T-cell (primary cell): ENCODE measurements around the gene PRELID3B. TPM values are rescaled to one million over a fixed set of nuclear protein-coding genes. Genes with fewer than 3 reads are reported as not detected.

Experiments used
- ATAC-seq, 4 experiments: fragments of 200-7000 bp in 3 of 4; fragments of 150-1000 bp in 1 of 4; cut with Tn5 transposase; replicated peaks in 1 of 4; 1 replicate in 3 of 4; 2 replicates in 1 of 4; pipeline ENCODE4 v1.10.0; 2021; ENCODE audit warnings: moderate library complexity in 3 of 4, mild to moderate bottlenecking in 2 of 4, moderate number of reproducible peaks in 1 of 4
- CTCF ChIA-PET, 2 donors: fragments of 300-600 bp; sonication (Branson Sonifier 250); formaldehyde crosslinking; loops; one replicate each; lab custom pipeline; 2022; ENCODE audit warnings: antibody characterized with exemption in 2 of 2; lab: Charles Lee
- POLR2A ChIA-PET, 2 donors: fragments of 300-600 bp; sonication (Branson Sonifier 250); formaldehyde crosslinking; loops; one replicate each; lab custom pipeline; 2022; ENCODE audit warnings: antibody characterized with exemption in 2 of 2; lab: Charles Lee
- DNase-seq, 35 experiments: peaks; one replicate each; pipeline versions ENCODE4 v3.0.0 to v3.0.0-alpha.2; 2013 to 2023
- H3K27ac ChIP-seq: one replicate; pipeline ENCODE4 v1.5.1; 2013; ENCODE audit warnings: low read length
- H3K27me3 ChIP-seq, 2 experiments: replicated peaks in 1 of 2; 1 replicate in 1 of 2; 2 replicates in 1 of 2; pipeline versions ENCODE4 v1.6.1 to v1.7.0; 2013; ENCODE audit warnings: low read length in 1 of 2, mixed read lengths in 1 of 2; ENCODE audit not compliant: control insufficient read depth in 2 of 2, insufficient read depth in 2 of 2; ENCODE audit errors: extremely low read depth in 1 of 2
- H3K36me3 ChIP-seq, 2 donors: 1 replicate in 1 of 2; 2 replicates in 1 of 2; pipeline versions ENCODE4 v1.6.1 to v1.7.0; 2013; ENCODE audit warnings: low read length in 1 of 2; ENCODE audit not compliant: control insufficient read depth in 2 of 2, insufficient read depth in 1 of 2; ENCODE audit errors: extremely low read depth in 1 of 2
- H3K4me1 ChIP-seq, 2 experiments: 1 replicate in 1 of 2; 2 replicates in 1 of 2; pipeline versions ENCODE4 v1.6.1 to v1.7.0; 2013; ENCODE audit warnings: low read length in 2 of 2, mixed read lengths in 1 of 2; ENCODE audit not compliant: insufficient read depth in 2 of 2, control insufficient read depth in 1 of 2; ENCODE audit errors: extremely low read depth in 1 of 2
- H3K4me3 ChIP-seq, 2 donors: 1 replicate in 1 of 2; 2 replicates in 1 of 2; pipeline versions ENCODE4 v1.5.1 to v1.7.0; 2013; ENCODE audit warnings: mild to moderate bottlenecking in 2 of 2, low read length in 1 of 2, moderate library complexity in 1 of 2; ENCODE audit not compliant: control insufficient read depth in 1 of 2; ENCODE audit errors: extremely low read depth in 1 of 2
- H3K9me3 ChIP-seq: 2 replicates; pipeline ENCODE4 v1.7.0; 2013
- H3K27ac Mint-ChIP-seq, 2 donors: one replicate each; pipeline ENCODE4 v1.8.0; 2020 to 2021; ENCODE audit warnings: mild to moderate bottlenecking in 2 of 2, mixed read lengths in 2 of 2
- H3K27me3 Mint-ChIP-seq, 2 donors: one replicate each; pipeline ENCODE4 v1.8.0; 2021 to 2022; ENCODE audit warnings: mixed read lengths in 2 of 2
- H3K36me3 Mint-ChIP-seq: one replicate; pipeline ENCODE4 v1.8.0; 2021; ENCODE audit warnings: mixed read lengths
- H3K4me1 Mint-ChIP-seq, 3 donors: one replicate each; pipeline ENCODE4 v1.8.0; 2020 to 2022; ENCODE audit warnings: mixed read lengths in 3 of 3, mild to moderate bottlenecking in 1 of 3
- H3K4me3 Mint-ChIP-seq, 3 donors: one replicate each; pipeline ENCODE4 v1.8.0; 2020 to 2022; ENCODE audit warnings: mild to moderate bottlenecking in 3 of 3, mixed read lengths in 3 of 3, moderate library complexity in 3 of 3
- H3K9me3 Mint-ChIP-seq, 3 donors: one replicate each; pipeline ENCODE4 v1.8.0; 2020 to 2022; ENCODE audit warnings: mixed read lengths in 3 of 3
- WGBS: methylation state at CpG from one replicate; pipeline ENCODE4 v1.1.5; 2013; ENCODE audit warnings: missing lambda C conversion rate; ENCODE audit not compliant: insufficient coverage; 5-methylcytosine and 5-hydroxymethylcytosine counted together
- total RNA-seq, 35 experiments: library from RNA in 6 of 35; stranded (reverse) in 6 of 35; fragments of 120-200 nt in 1 of 35; gene quantifications; one replicate each; pipeline versions ENCODE4 v1.2.1 to v1.2.4 and lab custom pipeline; 2013 to 2026

PRELID3B gene
- total RNA-seq, 5 donors from 2014 or later (not counting 1 experiment from before 2014, with no cell fraction given) = 41.4 to 49.0 (median 43.6) TPM

DNA sequence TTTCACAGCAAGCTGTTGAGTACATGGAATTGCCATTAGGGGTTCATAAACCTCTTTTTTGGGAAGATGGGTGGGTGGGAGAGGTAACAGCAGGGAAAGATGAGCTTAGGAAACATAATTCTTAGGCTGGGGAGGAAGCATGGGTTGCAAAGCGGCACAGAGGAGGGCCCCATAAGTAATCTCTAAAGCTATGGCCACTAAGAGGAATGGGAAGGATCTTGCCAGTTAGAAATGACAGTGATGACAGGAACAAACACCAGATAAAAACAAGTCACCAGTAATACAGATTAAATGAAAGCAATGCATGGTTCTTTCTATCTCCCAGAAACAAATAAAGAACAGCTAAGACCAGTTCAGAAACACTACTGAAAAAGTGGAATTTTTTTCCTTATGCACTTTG is 31.0 kb upstream of the PRELID3B start:
- no peaks in the 10 kb centered on the region for H3K4me1 ChIP-seq
- peaks cover 24 to 36% of the 10 kb centered on the region in 2 donors for H3K27me3 Mint-ChIP-seq
- ChIA-PET CTCF (interaction anchor here in 1 of 2 donors (0.8 kb wide), 1 partner anchor 9 kb away, joined by 3 read pairs; no protein-coding TSS in a partner anchor), POLR2A (interaction anchor here in 1 of 2 donors (0.6 kb wide), 1 partner anchor 201 kb away, joined by 11 read pairs; no protein-coding TSS in a partner anchor)
- no peaks in the 10 kb centered on the region for H3K9me3 Mint-ChIP-seq
- no peak overlapping the region for H3K27ac Mint-ChIP-seq
- WGBS = no CpG with 5 or more reads among the region's 1 CpG
- H3K27me3 ChIP-seq = peaks cover 2 to 19% of the 10 kb centered on the region in 2 experiments
- H3K4me3 ChIP-seq = no peak overlapping the region
- no peaks in the 10 kb centered on the region for H3K9me3 ChIP-seq
- peaks cover 0 to 6% (median 4%) of the 10 kb centered on the region in 3 donors for H3K4me1 Mint-ChIP-seq
- H3K27ac ChIP-seq = no peak overlapping the region
- no peak for DNase-seq
- no peak for ATAC-seq
- no peaks in the 10 kb centered on the region for H3K36me3 ChIP-seq
- H3K36me3 Mint-ChIP-seq = no peaks in the 10 kb centered on the region
- no peak overlapping the region for H3K4me3 Mint-ChIP-seq

DNA sequence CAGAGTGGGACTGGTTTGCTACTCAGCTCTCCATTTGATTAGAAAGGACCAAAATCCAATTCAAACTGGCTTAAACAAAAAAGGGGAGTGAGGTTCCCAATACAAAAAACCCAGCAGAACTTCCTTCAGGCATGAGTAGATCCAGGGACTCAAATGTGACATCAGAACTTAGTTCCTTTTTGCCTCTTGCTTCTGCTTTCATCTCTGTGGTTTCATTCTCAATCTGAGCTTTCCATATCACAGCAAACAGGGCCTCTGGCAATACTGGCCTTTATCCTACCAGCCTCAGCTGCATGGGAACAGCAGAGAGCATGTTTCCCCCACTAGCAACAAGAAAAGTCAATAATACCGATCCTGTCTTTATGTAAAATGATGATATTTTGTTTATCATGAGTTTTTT is 28.6 kb upstream of the PRELID3B start:
- no peak overlapping the region for H3K27ac Mint-ChIP-seq
- H3K9me3 Mint-ChIP-seq = no peaks in the 10 kb centered on the region
- H3K4me3 Mint-ChIP-seq = no peak overlapping the region
- no peaks in the 10 kb centered on the region for H3K36me3 ChIP-seq
- ChIA-PET CTCF (no interaction called here), POLR2A (interaction anchor here in 1 of 2 donors (0.6 kb wide), 1 partner anchor 410 kb away, joined by 4 read pairs; no protein-coding TSS in a partner anchor)
- peaks cover 14 to 21% of the 10 kb centered on the region in 2 donors for H3K27me3 Mint-ChIP-seq
- no peaks in the 10 kb centered on the region for H3K9me3 ChIP-seq
- DNase-seq = no peak
- ATAC-seq = no peak
- no peak overlapping the region for H3K4me3 ChIP-seq
- no CpG with 5 or more reads among the region's 1 CpG for WGBS
- H3K27ac ChIP-seq = no peak overlapping the region
- peaks cover 2 to 9% of the 10 kb centered on the region in 2 experiments for H3K27me3 ChIP-seq
- peaks cover 0 to 4% (median 4%) of the 10 kb centered on the region in 3 donors for H3K4me1 Mint-ChIP-seq
- H3K4me1 ChIP-seq = no peaks in the 10 kb centered on the region
- H3K36me3 Mint-ChIP-seq = no peaks in the 10 kb centered on the region

DNA sequence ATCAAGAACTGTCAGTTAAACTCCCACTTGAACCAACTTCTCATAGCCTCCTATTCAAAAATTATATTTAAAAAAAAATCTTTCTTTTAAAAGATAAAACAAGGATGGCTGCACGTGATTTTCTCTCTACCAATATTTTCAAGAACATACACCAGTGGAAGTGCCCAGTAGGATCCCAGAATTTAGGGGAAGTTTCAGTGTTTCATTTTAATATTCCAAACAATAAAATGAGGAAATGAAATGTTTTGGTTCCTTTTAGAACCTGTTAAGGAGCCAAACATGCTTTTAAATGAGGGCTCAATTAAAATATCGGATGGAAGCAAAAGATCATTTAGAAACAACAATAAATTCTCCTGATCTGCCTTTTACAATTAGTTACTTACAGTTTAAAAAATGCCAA is 26.4 kb upstream of the PRELID3B start:
- no CpG with 5 or more reads among the region's 2 CpGs for WGBS
- ChIA-PET CTCF (no interaction called here), POLR2A (no interaction called here)
- no peak for DNase-seq
- Histone ChIP-seq H3K4me1 (no peaks in the 10 kb centered on the region), H3K36me3 (no peaks in the 10 kb centered on the region), H3K27me3 (peaks cover 2 to 5% of the 10 kb centered on the region in 2 experiments), H3K4me3 (no peak overlapping the region), H3K27ac (no peak overlapping the region), H3K9me3 (no peaks in the 10 kb centered on the region)
- Mint-ChIP-seq H3K27me3 (peaks cover 6 to 11% of the 10 kb centered on the region in 2 donors), H3K36me3 (no peaks in the 10 kb centered on the region), H3K4me1 (no peaks in the 10 kb centered on the region), H3K4me3 (no peak overlapping the region), H3K27ac (no peak overlapping the region), H3K9me3 (no peaks in the 10 kb centered on the region)
- no peak for ATAC-seq

DNA sequence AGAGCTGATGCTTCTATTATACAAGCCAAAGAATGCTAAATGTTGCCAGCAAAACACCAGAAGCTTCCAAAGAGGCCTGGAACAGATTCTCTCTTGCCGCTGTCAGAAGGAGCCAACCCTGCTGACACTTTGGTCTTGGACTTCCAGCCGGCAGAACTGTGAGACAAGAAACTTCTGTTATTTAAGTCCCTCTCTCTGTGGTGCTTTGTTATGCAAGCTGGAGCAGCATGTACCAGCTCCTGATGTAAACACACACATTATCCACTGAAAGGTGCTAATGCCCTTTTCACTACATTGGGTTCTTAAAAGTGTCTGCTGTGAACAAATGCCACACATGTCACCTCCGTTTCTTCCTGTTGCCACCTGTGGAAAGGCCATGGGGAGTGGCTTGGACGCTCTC is 25.9 kb upstream of the PRELID3B start:
- no peaks in the 10 kb centered on the region for H3K4me1 ChIP-seq
- H3K9me3 ChIP-seq = no peaks in the 10 kb centered on the region
- no peak for DNase-seq
- H3K9me3 Mint-ChIP-seq = no peaks in the 10 kb centered on the region
- no peak overlapping the region for H3K27ac ChIP-seq
- H3K4me3 Mint-ChIP-seq = no peak overlapping the region
- ChIA-PET CTCF (no interaction called here), POLR2A (no interaction called here)
- H3K27me3 Mint-ChIP-seq = peaks cover 6 to 11% of the 10 kb centered on the region in 2 donors
- H3K4me1 Mint-ChIP-seq = no peaks in the 10 kb centered on the region
- H3K27ac Mint-ChIP-seq = no peak overlapping the region
- no peaks in the 10 kb centered on the region for H3K36me3 ChIP-seq
- no peak overlapping the region for H3K4me3 ChIP-seq
- peaks cover 5% of the 10 kb centered on the region in 2 experiments for H3K27me3 ChIP-seq
- WGBS = 81% methylated on average over 2 of the region's 4 CpGs
- no peak for ATAC-seq
- no peaks in the 10 kb centered on the region for H3K36me3 Mint-ChIP-seq

DNA sequence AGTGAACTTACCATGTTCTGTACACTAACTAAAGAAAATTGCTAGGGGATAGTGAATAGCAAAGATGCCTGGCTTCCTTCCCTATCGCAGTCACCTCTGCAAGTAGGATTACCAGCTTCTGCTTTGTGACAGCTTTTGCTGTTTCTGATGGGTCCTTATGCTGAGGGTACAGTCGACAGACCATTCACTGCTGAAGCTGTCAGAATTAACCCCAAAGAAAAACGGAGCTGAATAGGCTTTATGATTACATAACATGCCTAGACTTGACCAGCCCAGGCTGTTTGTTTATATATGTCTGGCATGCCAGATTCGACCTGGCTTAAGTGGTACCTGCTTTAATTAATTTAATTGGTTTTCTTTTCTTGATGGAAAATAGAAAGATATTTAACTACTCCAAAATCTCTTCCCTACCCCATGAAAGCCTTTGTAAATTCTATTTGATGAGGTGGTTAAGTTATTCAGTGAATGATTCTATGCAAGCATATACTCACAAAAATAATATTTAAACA is 21.7 kb upstream of the PRELID3B start:
- H3K27ac ChIP-seq = no peak overlapping the region
- no peaks in the 10 kb centered on the region for H3K4me1 ChIP-seq
- peaks cover 0 to 14% of the 10 kb centered on the region in 2 donors for H3K27me3 Mint-ChIP-seq
- CTCF ChIA-PET = no interaction called here
- no peaks in the 10 kb centered on the region for H3K4me1 Mint-ChIP-seq
- POLR2A ChIA-PET = no interaction called here
- H3K36me3 ChIP-seq = no peaks in the 10 kb centered on the region
- H3K4me3 Mint-ChIP-seq = no peak overlapping the region
- DNase-seq (no peak), ATAC-seq (no peak)
- no peaks in the 10 kb centered on the region for H3K36me3 Mint-ChIP-seq
- H3K9me3 ChIP-seq = peaks cover 2% of the 10 kb centered on the region
- 63% methylated on average over 1 of the region's 4 CpGs for WGBS
- H3K27me3 ChIP-seq = peaks cover 3 to 9% of the 10 kb centered on the region in 2 experiments
- H3K9me3 Mint-ChIP-seq = no peaks in the 10 kb centered on the region
- no peak overlapping the region for H3K4me3 ChIP-seq
- no peak overlapping the region for H3K27ac Mint-ChIP-seq

DNA sequence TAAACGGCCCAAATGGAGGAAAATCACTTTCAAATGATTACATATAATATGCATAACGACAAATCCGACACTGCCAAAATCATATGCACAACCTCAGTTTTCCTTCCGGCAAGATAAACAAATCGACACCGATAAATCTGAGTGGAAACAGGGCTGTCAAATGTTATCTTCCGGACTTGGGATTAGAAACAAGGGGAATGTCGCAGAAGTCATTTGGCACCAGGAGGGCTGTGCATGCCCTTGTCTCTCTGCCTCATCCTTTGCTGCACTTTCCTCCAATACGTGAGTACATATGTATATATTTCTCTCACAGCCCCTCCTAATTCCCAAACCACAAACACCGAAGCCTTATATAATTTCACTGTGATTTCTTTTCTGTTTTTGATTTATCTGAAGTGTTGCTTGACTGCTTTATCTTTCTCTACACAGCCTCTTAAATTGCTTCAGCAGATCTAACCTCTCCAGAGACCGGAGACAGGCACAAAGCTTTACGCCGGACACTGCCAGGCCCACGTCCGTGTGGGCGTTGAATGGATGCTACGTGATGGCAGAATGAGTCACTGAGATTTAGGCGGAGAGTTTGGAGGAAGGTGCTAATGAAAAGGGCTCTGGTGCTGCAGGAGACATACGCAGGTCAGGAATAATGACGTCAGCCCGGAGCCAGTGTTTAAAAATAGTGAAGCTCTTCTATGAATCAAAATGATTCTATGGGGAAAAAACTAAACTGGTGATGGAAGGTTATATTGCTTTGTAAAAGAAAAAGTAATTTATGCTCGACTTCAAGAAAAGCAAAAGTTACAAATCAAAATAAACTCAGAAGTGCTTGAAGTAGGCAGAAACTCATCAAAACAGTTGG is 21.0 kb upstream of the PRELID3B start:
- H3K36me3 ChIP-seq = no peaks in the 10 kb centered on the region
- ChIA-PET POLR2A (no interaction called here), CTCF (no interaction called here)
- peaks cover 2% of the 10 kb centered on the region for H3K9me3 ChIP-seq
- no peak for ATAC-seq
- peaks cover 0 to 14% of the 10 kb centered on the region in 2 donors for H3K27me3 Mint-ChIP-seq
- no peaks in the 10 kb centered on the region for H3K4me1 Mint-ChIP-seq
- H3K9me3 Mint-ChIP-seq = no peaks in the 10 kb centered on the region
- peaks cover 3 to 7% of the 10 kb centered on the region in 2 experiments for H3K27me3 ChIP-seq
- no peaks in the 10 kb centered on the region for H3K4me1 ChIP-seq
- no peak overlapping the region for H3K4me3 ChIP-seq
- no peak overlapping the region for H3K27ac ChIP-seq
- no peak overlapping the region for H3K4me3 Mint-ChIP-seq
- no peak overlapping the region for H3K27ac Mint-ChIP-seq
- H3K36me3 Mint-ChIP-seq = no peaks in the 10 kb centered on the region
- no peak for DNase-seq
- WGBS = 79% methylated on average over 12 of the region's 22 CpGs
